Activated T-helper 2 cell treated with anti-CD3 and anti-CD28 coated beads, Interferon-gamma antibody, Interleukin-2, Interleukin-4, amounts not matched to agents 10 μg/mL and 5 μg/mL and 100 μg/mL, durations not matched to agents 14 hours and 24 hours and 36 hours (primary cell): ENCODE results near the gene TRIM65. TPM values are rescaled to one million over a fixed set of nuclear protein-coding genes. Genes with fewer than 3 reads are reported as not detected.
"Not testable (repeated sequence)": the region's sequence is repeated elsewhere in the genome, so short reads cannot be mapped to it uniquely, and the experiment has no call there.

Source experiments
- DNase-seq: peaks from one replicate; pipeline ENCODE4 v3.0.0; 2021; ENCODE audit warnings: low spot score
- H3K27ac Mint-ChIP-seq: one replicate; pipeline ENCODE4 v1.8.0; 2021; ENCODE audit warnings: mixed read lengths
- H3K27me3 Mint-ChIP-seq: one replicate; pipeline ENCODE4 v1.8.0; 2021; ENCODE audit warnings: low read depth, mixed read lengths
- H3K36me3 Mint-ChIP-seq: one replicate; pipeline ENCODE4 v1.8.0; 2021; ENCODE audit warnings: low read depth, mixed read lengths
- H3K4me1 Mint-ChIP-seq: one replicate; pipeline ENCODE4 v1.8.0; 2021; ENCODE audit warnings: low read depth, mixed read lengths
- H3K4me3 Mint-ChIP-seq: one replicate; pipeline ENCODE4 v1.8.0; 2021; ENCODE audit warnings: low read depth, mild to moderate bottlenecking, moderate library complexity, mixed read lengths
- H3K9me3 Mint-ChIP-seq: one replicate; pipeline ENCODE4 v1.8.0; 2021; ENCODE audit warnings: mixed read lengths
- intact Hi-C: fragments of 100-400 bp; cut with micrococcal nuclease; formaldehyde crosslinking; loops from one replicate; pipeline ENCODE4 v1.15.1; 2023
- total RNA-seq: library from RNA; stranded (reverse); gene quantifications from 2 replicates; pipeline ENCODE4 v1.2.3, GENCODE V29; 2022

TRIM65 gene
- total RNA-seq, 1 donor from 2014 or later = 42.8 TPM

- Mint-ChIP-seq H3K4me1 (peaks cover 26% of the 10 kb centered on the region), H3K4me3 (no peak within 1 kb of the TSS), H3K9me3 (no peaks in the 10 kb centered on the region), H3K27ac (peak within 1 kb of the TSS; percentile 84), H3K36me3 (peaks cover 10% of the 10 kb centered on the region), H3K27me3 (no peaks in the 10 kb centered on the region)
- intact Hi-C loops = loop anchor here (1.0 to 2.0 kb wide), 6 partner anchors 9 to 76 kb away; partner anchors contain the start of genes MRPL38, UNC13D and UNK
- DNase-seq = peak; percentile 98
These were observed 41.3 kb downstream of the TRIM65 start, which contains the start of gene WBP2 for GRCh38 chr17:75855310-75856061. WBP2 (minus strand) TSS chr17:75855335; CDS start chr17:75855297, 38 bp downstream.

GRCh38 chr17:75854881-75855309 is 41.9 kb downstream of the TRIM65 start:
- Mint-ChIP-seq H3K36me3 (peaks cover 10% of the 10 kb centered on the region), H3K27ac (no peak overlapping the region), H3K4me3 (no peak overlapping the region), H3K27me3 (no peaks in the 10 kb centered on the region), H3K9me3 (no peaks in the 10 kb centered on the region), H3K4me1 (peaks cover 26% of the 10 kb centered on the region)
- intact Hi-C loops = loop anchor here (1.0 to 2.0 kb wide), 6 partner anchors 9 to 76 kb away; partner anchors contain the start of genes MRPL38, UNC13D and UNK
- no peak for DNase-seq

GRCh38 chr17:75854101-75854748 is 42.5 kb downstream of the TRIM65 start:
- H3K36me3 Mint-ChIP-seq = peaks cover 17% of the 10 kb centered on the region
- no peak for DNase-seq
- peaks cover 26% of the 10 kb centered on the region for H3K4me1 Mint-ChIP-seq
- H3K4me3 Mint-ChIP-seq = no peak overlapping the region
- no peaks in the 10 kb centered on the region for H3K9me3 Mint-ChIP-seq
- intact Hi-C loops = loop anchor here (2.0 kb wide), 2 partner anchors 27 to 51 kb away; partner anchors contain the start of gene MRPL38
- H3K27me3 Mint-ChIP-seq = no peaks in the 10 kb centered on the region
- no peak overlapping the region for H3K27ac Mint-ChIP-seq

- Mint-ChIP-seq H3K9me3 (no peaks in the 10 kb centered on the region), H3K4me1 (peaks cover 21% of the 10 kb centered on the region), H3K36me3 (peaks cover 18% of the 10 kb centered on the region), H3K27me3 (no peaks in the 10 kb centered on the region), H3K27ac (no peak overlapping the region), H3K4me3 (peak overlapping the region; percentile 47)
- intact Hi-C loops = no loop called here
- no peak for DNase-seq
These were observed 43.3 kb downstream of the TRIM65 start for GRCh38 chr17:75853433-75853832.

- intact Hi-C loops, H3K27ac Mint-ChIP-seq, DNase-seq, H3K9me3 Mint-ChIP-seq, H3K27me3 Mint-ChIP-seq, H3K4me3 Mint-ChIP-seq: not testable (repeated sequence)
- H3K4me1 Mint-ChIP-seq = peaks cover 20% of the 10 kb centered on the region
- peaks cover 29% of the 10 kb centered on the region for H3K36me3 Mint-ChIP-seq
These were observed 45.1 kb downstream of the TRIM65 start for GRCh38 chr17:75851693-75851991.

- Mint-ChIP-seq H3K4me1 (peaks cover 15% of the 10 kb centered on the region), H3K9me3 (no peaks in the 10 kb centered on the region), H3K27ac (no peak overlapping the region), H3K27me3 (no peaks in the 10 kb centered on the region), H3K36me3 (peaks cover 35% of the 10 kb centered on the region), H3K4me3 (no peak overlapping the region)
- DNase-seq = no peak
- intact Hi-C loops = no loop called here
These were observed 45.6 kb downstream of the TRIM65 start for GRCh38 chr17:75850928-75851692.

GRCh38 chr17:75849724-75850123 is 47.0 kb downstream of the TRIM65 start:
- H3K4me3 Mint-ChIP-seq = no peak overlapping the region
- H3K9me3 Mint-ChIP-seq = no peaks in the 10 kb centered on the region
- intact Hi-C loops = no loop called here
- no peak for DNase-seq
- peaks cover 20% of the 10 kb centered on the region for H3K4me1 Mint-ChIP-seq
- H3K27me3 Mint-ChIP-seq = no peaks in the 10 kb centered on the region
- no peak overlapping the region for H3K27ac Mint-ChIP-seq
- H3K36me3 Mint-ChIP-seq = peaks cover 44% of the 10 kb centered on the region

- Mint-ChIP-seq H3K4me1 (peaks cover 17% of the 10 kb centered on the region), H3K9me3 (no peaks in the 10 kb centered on the region), H3K27ac (no peak overlapping the region), H3K4me3 (no peak overlapping the region), H3K36me3 (peaks cover 44% of the 10 kb centered on the region), H3K27me3 (no peaks in the 10 kb centered on the region)
- intact Hi-C loops = no loop called here
- no peak for DNase-seq
These were observed 47.5 kb downstream of the TRIM65 start for GRCh38 chr17:75849279-75849646.

GRCh38 chr17:75848523-75849278 is 48.0 kb downstream of the TRIM65 start:
- intact Hi-C loops = no loop called here
- Mint-ChIP-seq H3K27me3 (no peaks in the 10 kb centered on the region), H3K27ac (no peak overlapping the region), H3K4me1 (peaks cover 16% of the 10 kb centered on the region), H3K9me3 (no peaks in the 10 kb centered on the region), H3K36me3 (peaks cover 44% of the 10 kb centered on the region), H3K4me3 (no peak overlapping the region)
- peak; percentile 63 for DNase-seq

GRCh38 chr17:75847614-75848522 is 48.9 kb downstream of the TRIM65 start:
- H3K36me3 Mint-ChIP-seq = peaks cover 48% of the 10 kb centered on the region
- intact Hi-C loops = no loop called here
- DNase-seq = no peak
- peaks cover 12% of the 10 kb centered on the region for H3K4me1 Mint-ChIP-seq
- no peak overlapping the region for H3K4me3 Mint-ChIP-seq
- no peaks in the 10 kb centered on the region for H3K9me3 Mint-ChIP-seq
- H3K27ac Mint-ChIP-seq = no peak overlapping the region
- no peaks in the 10 kb centered on the region for H3K27me3 Mint-ChIP-seq

GRCh38 chr17:75846692-75847613 is 49.8 kb downstream of the TRIM65 start:
- Mint-ChIP-seq H3K4me3 (no peak overlapping the region), H3K27ac (no peak overlapping the region), H3K36me3 (peaks cover 50% of the 10 kb centered on the region), H3K9me3 (no peaks in the 10 kb centered on the region), H3K27me3 (no peaks in the 10 kb centered on the region), H3K4me1 (peaks cover 10% of the 10 kb centered on the region)
- DNase-seq = no peak
- intact Hi-C loops = no loop called here
